ENCODE data around the gene PRPF19.

DNA sequence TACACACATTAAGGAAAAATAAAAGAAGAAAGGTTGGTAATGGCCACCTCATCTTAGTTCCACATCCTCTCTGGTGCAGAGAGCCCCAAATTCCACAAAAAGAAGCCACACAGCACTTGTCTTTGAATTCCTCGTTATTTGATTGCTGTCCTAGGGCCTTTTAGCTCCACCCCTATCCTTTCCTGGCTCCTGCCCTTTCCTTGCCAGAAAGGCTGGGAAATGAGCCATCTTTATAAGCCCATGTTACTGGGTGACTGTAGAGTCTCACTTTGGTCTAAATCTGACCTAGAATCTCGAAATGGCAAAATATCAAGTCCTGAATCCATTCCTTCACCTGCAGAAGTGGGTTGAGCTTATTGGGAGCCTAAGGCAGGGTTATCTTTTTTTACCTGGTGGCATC lies 13.6 kb upstream of the PRPF19 start:
- TF ChIP-seq CTCF (conservative IDR thresholded peaks at IDR 0.05 in 1 of 2, IDR thresholded peaks at IDR 0.05 in 1 of 2; ENCODE audit: low read depth in 1 of 2, low read length in 2 of 2), result no peak
- TF ChIP-seq EZH2 (IDR thresholded peaks at IDR 0.05; ENCODE audit: low read length, missing control alignments), result no peak

Data from fibroblast of lung (primary cell).